ENCODE data around the gene POU5F1. TPM values are rescaled to one million over a fixed set of nuclear protein-coding genes. Genes with fewer than 3 reads are reported as not detected.

The POU5F1 gene
- total RNA-seq, 1 experiment from 2014 or later, result 32.7 TPM

DNA sequence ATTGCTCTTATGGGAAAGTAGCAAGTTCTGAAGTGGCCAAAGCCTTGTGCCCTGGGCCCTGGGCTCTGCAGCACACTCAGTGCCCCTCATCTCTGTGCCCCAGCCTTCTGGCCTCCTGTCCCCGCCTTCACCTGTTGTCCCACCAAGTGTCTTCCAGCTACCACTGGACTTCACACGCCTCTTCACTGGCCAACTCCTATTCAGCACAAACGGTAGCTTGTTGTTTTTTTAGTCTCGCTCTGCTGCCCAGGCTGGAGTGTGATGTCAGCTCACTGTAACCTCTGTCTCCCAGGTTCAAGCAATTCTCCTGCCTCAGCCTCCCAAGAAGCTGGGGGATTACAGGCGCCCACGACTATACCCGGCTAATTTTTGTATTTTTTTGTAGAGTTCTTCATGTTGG, 17.7 kb downstream of the POU5F1 start:
- TF ChIP-seq, protein P1, sequence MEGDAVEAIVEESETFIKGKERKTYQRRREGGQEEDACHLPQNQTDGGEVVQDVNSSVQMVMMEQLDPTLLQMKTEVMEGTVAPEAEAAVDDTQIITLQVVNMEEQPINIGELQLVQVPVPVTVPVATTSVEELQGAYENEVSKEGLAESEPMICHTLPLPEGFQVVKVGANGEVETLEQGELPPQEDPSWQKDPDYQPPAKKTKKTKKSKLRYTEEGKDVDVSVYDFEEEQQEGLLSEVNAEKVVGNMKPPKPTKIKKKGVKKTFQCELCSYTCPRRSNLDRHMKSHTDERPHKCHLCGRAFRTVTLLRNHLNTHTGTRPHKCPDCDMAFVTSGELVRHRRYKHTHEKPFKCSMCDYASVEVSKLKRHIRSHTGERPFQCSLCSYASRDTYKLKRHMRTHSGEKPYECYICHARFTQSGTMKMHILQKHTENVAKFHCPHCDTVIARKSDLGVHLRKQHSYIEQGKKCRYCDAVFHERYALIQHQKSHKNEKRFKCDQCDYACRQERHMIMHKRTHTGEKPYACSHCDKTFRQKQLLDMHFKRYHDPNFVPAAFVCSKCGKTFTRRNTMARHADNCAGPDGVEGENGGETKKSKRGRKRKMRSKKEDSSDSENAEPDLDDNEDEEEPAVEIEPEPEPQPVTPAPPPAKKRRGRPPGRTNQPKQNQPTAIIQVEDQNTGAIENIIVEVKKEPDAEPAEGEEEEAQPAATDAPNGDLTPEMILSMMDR (IDR thresholded peaks at IDR 0.05; ENCODE audit: unreplicated experiment), result no peak
- Mint-ChIP-seq H3K36me3 (ENCODE audit: insufficient read depth, unreplicated experiment) (peaks cover 61% of the 10 kb centered on the region), H3K4me1 (ENCODE audit: low read depth, unreplicated experiment) (peaks cover 15% of the 10 kb centered on the region), H3K27me3 (ENCODE audit: unreplicated experiment) (no peaks in the 10 kb centered on the region), H3K27ac (ENCODE audit: unreplicated experiment) (no peak overlapping the region), H3K9me3 (ENCODE audit: low read depth, unreplicated experiment) (no peaks in the 10 kb centered on the region), H3K4me3 (ENCODE audit: low read depth, unreplicated experiment) (no peak overlapping the region)
- CTCF ChIA-PET, result interaction anchor here (0.7 to 1.2 kb wide), 4 partner anchors 11 to 446 kb away, joined by 3 to 6 read pairs (median 3); partner anchors contain the start of gene PSORS1C1
- no peak for DNase-seq
- intact Hi-C loops (cut with micrococcal nuclease; ENCODE audit: unreplicated experiment), result no loop called here
- no TSS peak for BruUV-seq (replicated peaks)

DNA sequence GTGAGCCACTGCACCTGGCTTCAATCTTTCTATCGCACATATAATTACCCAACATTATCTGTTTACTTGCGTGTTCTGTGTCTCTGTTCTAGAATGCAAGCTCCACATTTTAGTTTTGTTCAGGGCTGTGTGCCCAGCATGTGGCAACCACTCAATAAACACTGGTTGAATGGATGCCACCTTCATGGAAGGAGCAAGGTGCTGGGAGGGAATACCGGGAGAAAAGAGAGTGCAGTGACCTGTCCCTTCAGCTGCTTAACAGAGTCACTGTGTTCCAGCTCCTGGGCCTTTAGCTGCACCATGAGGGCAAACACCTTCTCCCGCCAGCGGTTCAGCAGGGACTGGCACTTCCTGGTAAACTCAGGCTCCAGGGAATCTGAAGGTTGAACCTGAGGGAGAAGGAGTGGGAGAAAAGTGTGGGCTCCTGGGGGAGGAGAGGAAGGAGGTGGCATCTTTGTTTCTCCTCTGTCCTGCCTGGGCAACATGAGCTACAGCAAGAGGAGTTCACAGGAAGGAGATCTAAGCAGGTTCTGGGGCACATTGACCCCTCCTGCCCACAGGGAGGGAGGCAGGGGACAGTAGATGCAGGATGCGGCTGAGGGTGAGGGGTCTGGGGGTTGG, 20.5 kb downstream of the POU5F1 start:
- Mint-ChIP-seq H3K27me3 (ENCODE audit: unreplicated experiment) (no peaks in the 10 kb centered on the region), H3K9me3 (ENCODE audit: low read depth, unreplicated experiment) (no peaks in the 10 kb centered on the region), H3K36me3 (ENCODE audit: insufficient read depth, unreplicated experiment) (peaks cover 59% of the 10 kb centered on the region), H3K4me1 (ENCODE audit: low read depth, unreplicated experiment) (no peaks in the 10 kb centered on the region), H3K27ac (ENCODE audit: unreplicated experiment) (no peak overlapping the region), H3K4me3 (ENCODE audit: low read depth, unreplicated experiment) (no peak overlapping the region)
- intact Hi-C loops (cut with micrococcal nuclease; ENCODE audit: unreplicated experiment), result no loop called here
- no TSS peak for BruUV-seq (replicated peaks)
- no peak for DNase-seq
- TF ChIP-seq, protein P1 (IDR thresholded peaks at IDR 0.05; ENCODE audit: unreplicated experiment), result no peak
- CTCF ChIA-PET, result interaction anchor here (0.6 to 1.8 kb wide), 2 partner anchors 8 to 44 kb away, joined by 3 to 7 read pairs; partner anchors contain the start of genes CCHCR1 and TCF19

DNA sequence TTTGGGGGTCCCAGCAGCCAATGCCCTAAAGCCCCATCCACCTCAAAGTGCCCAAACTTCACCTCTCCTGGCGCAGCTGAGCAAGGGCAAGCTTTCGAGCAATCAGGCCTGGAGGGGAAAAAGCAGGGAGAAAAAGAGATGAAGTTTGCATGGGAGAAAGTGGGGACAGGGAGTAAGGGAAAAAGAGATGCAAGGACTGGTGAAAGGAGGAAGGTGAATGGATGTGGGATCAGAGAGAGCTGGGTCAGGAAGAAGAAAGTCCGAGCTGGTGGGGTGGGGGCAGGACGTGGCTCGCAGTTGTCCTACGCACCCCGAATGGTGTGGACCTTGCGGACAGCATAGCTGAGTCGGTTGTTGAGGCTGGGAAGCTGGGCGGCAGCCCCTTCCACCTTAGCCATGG, 25.1 kb downstream of the POU5F1 start:
- no peak overlapping the region for H3K4me3 Mint-ChIP-seq (ENCODE audit: low read depth, unreplicated experiment)
- no peak for DNase-seq
- no peaks in the 10 kb centered on the region for H3K27me3 Mint-ChIP-seq (ENCODE audit: unreplicated experiment)
- H3K27ac Mint-ChIP-seq (ENCODE audit: unreplicated experiment), result no peak overlapping the region
- H3K9me3 Mint-ChIP-seq (ENCODE audit: low read depth, unreplicated experiment), result no peaks in the 10 kb centered on the region
- CTCF ChIA-PET, result interaction anchor here (0.5 to 3.1 kb wide), 4 partner anchors 10 to 218 kb away, joined by 4 to 8 read pairs (median 6); partner anchors contain the start of genes CCHCR1 and TCF19
- peaks cover 45% of the 10 kb centered on the region for H3K36me3 Mint-ChIP-seq (ENCODE audit: insufficient read depth, unreplicated experiment)
- H3K4me1 Mint-ChIP-seq (ENCODE audit: low read depth, unreplicated experiment), result no peaks in the 10 kb centered on the region
- TF ChIP-seq, protein P1 (IDR thresholded peaks at IDR 0.05; ENCODE audit: unreplicated experiment), result no peak
- no TSS peak for BruUV-seq (replicated peaks)
- intact Hi-C loops (cut with micrococcal nuclease; ENCODE audit: unreplicated experiment), result no loop called here

DNA sequence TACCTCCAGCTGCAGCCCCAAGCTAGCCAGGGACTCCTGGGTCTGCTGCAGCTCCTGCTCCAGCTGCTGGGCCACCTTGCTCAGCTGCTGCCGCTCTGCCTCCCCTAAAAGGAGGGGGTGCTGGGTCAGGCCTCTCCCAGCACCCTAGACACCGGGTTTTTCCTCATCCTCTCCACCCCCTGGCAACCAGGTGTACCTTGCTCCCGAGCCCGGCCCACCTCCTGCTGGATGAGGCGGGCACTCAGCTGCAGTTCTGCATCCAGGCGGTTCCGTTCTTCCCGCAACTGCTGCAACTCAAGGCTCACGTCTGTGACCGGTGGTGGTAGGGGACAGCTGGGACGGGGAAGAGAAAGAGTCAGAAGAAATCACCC, 25.5 kb downstream of the POU5F1 start:
- no peaks in the 10 kb centered on the region for H3K9me3 Mint-ChIP-seq (ENCODE audit: low read depth, unreplicated experiment)
- peaks cover 1% of the 10 kb centered on the region for H3K4me1 Mint-ChIP-seq (ENCODE audit: low read depth, unreplicated experiment)
- intact Hi-C loops (cut with micrococcal nuclease; ENCODE audit: unreplicated experiment), result no loop called here
- TF ChIP-seq, protein P1 (IDR thresholded peaks at IDR 0.05; ENCODE audit: unreplicated experiment), result no peak
- H3K27ac Mint-ChIP-seq (ENCODE audit: unreplicated experiment), result no peak overlapping the region
- peaks cover 44% of the 10 kb centered on the region for H3K36me3 Mint-ChIP-seq (ENCODE audit: insufficient read depth, unreplicated experiment)
- no peak overlapping the region for H3K4me3 Mint-ChIP-seq (ENCODE audit: low read depth, unreplicated experiment)
- no peaks in the 10 kb centered on the region for H3K27me3 Mint-ChIP-seq (ENCODE audit: unreplicated experiment)
- BruUV-seq (replicated peaks), result no TSS peak
- DNase-seq, result no peak
- CTCF ChIA-PET, result interaction anchor here (0.6 to 3.1 kb wide), 4 partner anchors 9 to 58 kb away, joined by 3 to 8 read pairs (median 6); partner anchors contain the start of genes CCHCR1 and TCF19

Data from Calu3 (cell line).